ENCODE measurements around the gene MRC2. TPM values are rescaled to one million over a fixed set of nuclear protein-coding genes. Genes with fewer than 3 reads are reported as not detected.

Gene MRC2
- total RNA-seq (2011; cell fraction: chromatin; rRNA removed; ENCODE audit: low replicate concordance) = 13.5 and 48.4 TPM in 2 replicates
- 54.0 and 59.1 TPM in 2 replicates for total RNA-seq (2011; cell fraction: nucleolus; rRNA removed)
- 25.0 and 27.9 TPM in 2 replicates for total RNA-seq (2011; cell fraction: nucleoplasm; rRNA removed)
- total RNA-seq (2014; rRNA removed) (11.5 and 19.9 TPM in 2 replicates), total RNA-seq (2014; rRNA removed; fragmentation: Illumina TruSeq; extraction: Trizol) (2.7 and 4.1 TPM in 2 replicates), total RNA-seq (2015; rRNA removed; fragmentation: Illumina TruSeq; extraction: Trizol) (3.8 and 4.1 TPM in 2 replicates), total RNA-seq (2021) (10.8 and 11.0 TPM in 2 replicates), polyA plus RNA-seq (2011; rRNA removed) (9.0 and 9.2 TPM in 2 replicates), polyA plus RNA-seq (2014; fragmentation: Illumina TruSeq; extraction: Trizol) (6.6 and 9.7 TPM in 2 replicates), polyA plus RNA-seq (2014; fragmentation: Nextera tagmentation; extraction: Ambion mirVana) (under 1 TPM; 0.28 to 0.34 TPM), polyA plus RNA-seq (2014; rRNA removed) (8.1 and 11.3 TPM in 2 replicates), polyA minus RNA-seq (2011; rRNA and poly(A)+ RNA removed) (2.5 and 7.6 TPM in 2 replicates), Bru-seq, nascent RNA (percentile 40 among the genes with signal in this experiment), BruChase-seq, experiment 1, labeled RNA remaining after a 2-hour chase (percentile 38 among the genes with signal in this experiment), BruChase-seq, experiment 2, labeled RNA remaining after a 6-hour chase (percentile 37 among the genes with signal in this experiment)
- polyA plus RNA-seq (2011; cell fraction: cytosol; rRNA removed) = 5.1 and 16.1 TPM in 2 replicates
- polyA plus RNA-seq (2011; cell fraction: nucleus; rRNA removed) = 26.9 and 53.0 TPM in 2 replicates
- polyA plus RNA-seq (2012) = 15.9 and 30.3 TPM in 2 replicates
- 7.0 and 7.5 TPM in 2 replicates for polyA minus RNA-seq (2011; cell fraction: cytosol; rRNA and poly(A)+ RNA removed)
- polyA minus RNA-seq (2011; cell fraction: nucleus; rRNA and poly(A)+ RNA removed) = 11.7 and 12.7 TPM in 2 replicates
- long read RNA-seq, experiment 1, partial matches to known transcripts = 144 of 164 reads
- long read RNA-seq, experiment 1, other reads (novel, unspliced or antisense) = 20 of 164 reads
- long read RNA-seq, experiment 2, partial matches to known transcripts = 13 of 19 reads
- long read RNA-seq, experiment 2, other reads (novel, unspliced or antisense) = 6 of 19 reads
- long read RNA-seq, experiment 3, partial matches to known transcripts = 3 of 5 reads
- long read RNA-seq, experiment 3, other reads (novel, unspliced or antisense) = 2 of 5 reads

GRCh38 chr17:62627219-62627903 lies at the start of gene MRC2:
Gene MRC2 (plus strand): TSS chr17:62627670. CDS start chr17:62627803, 133 bp downstream.
- H3K27ac ChIP-seq (ENCODE audit: extremely low read depth, low read depth, low read length) = no peak within 1 kb of the TSS
- no peaks in the 10 kb centered on the region for H3K36me3 ChIP-seq (ENCODE audit: control insufficient read depth, insufficient read depth, low read length)
- peak; percentile 63 for ATAC-seq
- no peaks in the 10 kb centered on the region; the same call in 1 of the 2 replicates for H4K20me1 ChIP-seq (replicated peaks; ENCODE audit: control insufficient read depth, insufficient read depth, low read length)
- intact Hi-C loops (cut with micrococcal nuclease) = no loop called here
- peak within 1 kb of the TSS; percentile 49 for H3K4me2 ChIP-seq (ENCODE audit: insufficient read depth, low read length)
- no peaks in the 10 kb centered on the region for H3K9me1 ChIP-seq (ENCODE audit: control insufficient read depth, insufficient read depth, low read length)
- no TSS peak for BruUV-seq (replicated peaks)
- 3% methylated on average over 19 of the region's 68 CpGs for WGBS (ENCODE audit: insufficient coverage, low coverage, missing lambda C conversion rate)
- no peaks in the 10 kb centered on the region for H3K9me3 ChIP-seq (replicated peaks; ENCODE audit: control insufficient read depth, insufficient read depth, low read depth, low read length)
- peak; percentile 43 to 76 (median 60) for DNase-seq (ENCODE audit: extremely low read depth in 1 of 4, low spot score in 3 of 4)
- H2AFZ ChIP-seq (ENCODE audit: low read depth, low read length) = peak within 1 kb of the TSS; percentile 62; the same call in 1 of the 2 replicates
- peak within 1 kb of the TSS in 1 of 2 experiments; percentile 79; a peak in 2 of 4 replicates for H3K9ac ChIP-seq (ENCODE audit: insufficient read depth in 1 of 2, low read depth in 2 of 2, low read length in 2 of 2)
- in situ Hi-C loops (cut with MboI) = no loop called here
- CTCF ChIA-PET (ENCODE audit: low intra/inter-chr PET ratio) = no interaction called here
- H3K4me1 ChIP-seq (replicated peaks in 1 of 2; ENCODE audit: control insufficient read depth in 2 of 2, insufficient read depth in 2 of 2, low read length in 2 of 2) = peaks cover 0 to 36% of the 10 kb centered on the region in 2 experiments; a peak in 3 of 5 replicates
- POLR2A ChIA-PET = no interaction called here
- peak within 1 kb of the TSS; percentile 43 for H3K4me3 ChIP-seq
- H3K27me3 ChIP-seq (ENCODE audit: control insufficient read depth in 2 of 2, insufficient read depth in 2 of 2, low read length in 2 of 2) = peaks cover 19 to 62% of the 10 kb centered on the region in 2 experiments; a peak in 4 of 5 replicates
- no peaks in the 10 kb centered on the region for H3K79me2 ChIP-seq (ENCODE audit: control insufficient read depth, insufficient read depth, low read length)
- FAIRE-seq = no peak
- TF ChIP-seq ZNF12 (CRISPR knock-in tag; IDR thresholded peaks at IDR 0.05) (0 out of 2 replicates have a peak, but pooled peaks have one; percentile 35), E2F6 (IDR thresholded peaks at IDR 0.05; ENCODE audit: borderline replicate concordance in 1 of 2, extremely low read depth in 1 of 2, insufficient read depth in 1 of 2, insufficient read length in 1 of 2, low read depth in 1 of 2, low read length in 1 of 2, poor library complexity in 1 of 2, severe bottlenecking in 1 of 2) (peak in 1 of 2 experiments; percentile 5), ZNF263 (CRISPR knock-in tag; IDR thresholded peaks at IDR 0.05; ENCODE audit: borderline replicate concordance) (peak; percentile 95), BCOR (IDR thresholded peaks at IDR 0.05) (no peak), RBM14 (IDR thresholded peaks at IDR 0.05; ENCODE audit: borderline replicate concordance, insufficient read depth, low read depth, low read length) (0 out of 2 replicates have a peak, but pooled peaks have one; percentile 17), MAZ (CRISPR knock-in tag; conservative IDR thresholded peaks at IDR 0.05 in 1 of 2, IDR thresholded peaks at IDR 0.05 in 1 of 2) (peak in 1 of 2 experiments; percentile 71; a peak in 3 of 4 replicates), HDAC1 (IDR thresholded peaks at IDR 0.05) (peak in 1 of 2 experiments; percentile 16; a peak in 1 of 4 replicates), FOSL1 (tag; conservative IDR thresholded peaks at IDR 0.05) (no peak), PRMT5 (CRISPR knock-in tag; IDR thresholded peaks at IDR 0.05) (no peak), PREB (CRISPR knock-in tag; IDR thresholded peaks at IDR 0.05) (no peak), NRF1 (conservative IDR thresholded peaks at IDR 0.05 in 1 of 2, IDR thresholded peaks at IDR 0.05 in 1 of 2) (peak in 1 of 2 experiments; percentile 40; a peak in 2 of 4 replicates), CREM (IDR thresholded peaks at IDR 0.05; ENCODE audit: low read depth) (peak; percentile 44; the same call in 1 of the 2 replicates), CXXC5 (CRISPR knock-in tag; IDR thresholded peaks at IDR 0.05) (peak; percentile 27; the same call in 1 of the 2 replicates)

Measured in K562 (cell line).